ENCODE measurements around the gene RECQL5.

The RECQL5 gene

GRCh38 chr17:75685499-75685898 lies 18.5 kb upstream of the RECQL5 start:
- no peak for FAIRE-seq

GRCh38 chr17:75684924-75685323 lies 18.0 kb upstream of the RECQL5 start:
- no peak for FAIRE-seq

- FAIRE-seq: no peak
These were observed 17.3 kb upstream of the RECQL5 start for GRCh38 chr17:75684249-75684648.

GRCh38 chr17:75683583-75683982 lies 16.6 kb upstream of the RECQL5 start:
- no peak for FAIRE-seq

- no peak for FAIRE-seq
These were observed 14.3 kb upstream of the RECQL5 start for GRCh38 chr17:75681289-75681688.

GRCh38 chr17:75680431-75680830 lies 13.5 kb upstream of the RECQL5 start:
- no peak for FAIRE-seq

- no peak for FAIRE-seq
These were observed 12.8 kb upstream of the RECQL5 start for GRCh38 chr17:75679706-75680211.

GRCh38 chr17:75676461-75676860 lies 9.5 kb upstream of the RECQL5 start:
- no peak for FAIRE-seq

GRCh38 chr17:75673487-75673886 lies 6.5 kb upstream of the RECQL5 start:
- FAIRE-seq: no peak

GRCh38 chr17:75672011-75672410 lies 5.1 kb upstream of the RECQL5 start:
- no peak for FAIRE-seq

- FAIRE-seq: no peak
These were observed 3.9 kb upstream of the RECQL5 start for GRCh38 chr17:75670868-75671267.

- FAIRE-seq: no peak
These were observed 1.5 kb upstream of the RECQL5 start for GRCh38 chr17:75668489-75668888.

- FAIRE-seq: no peak
These were observed 871 bp upstream of the RECQL5 start for GRCh38 chr17:75667825-75668224.

GRCh38 chr17:75665981-75666380 lies 973 bp downstream of the RECQL5 start:
- no peak for FAIRE-seq

GRCh38 chr17:75664099-75664549 lies 2.8 kb downstream of the RECQL5 start:
- no peak for FAIRE-seq

- no peak for FAIRE-seq
These were observed 4.4 kb downstream of the RECQL5 start for GRCh38 chr17:75662511-75662910.

- no peak for FAIRE-seq
These were observed 5.4 kb downstream of the RECQL5 start for GRCh38 chr17:75661531-75661930.

GRCh38 chr17:75658237-75658636 lies 8.7 kb downstream of the RECQL5 start:
- FAIRE-seq: no peak

GRCh38 chr17:75654176-75654575 lies 12.8 kb downstream of the RECQL5 start:
- FAIRE-seq: no peak

- FAIRE-seq: no peak
These were observed 13.9 kb downstream of the RECQL5 start for GRCh38 chr17:75652934-75653549.

- FAIRE-seq: no peak
These were observed 14.6 kb downstream of the RECQL5 start for GRCh38 chr17:75652341-75652740.

GRCh38 chr17:75650874-75651273 lies 16.1 kb downstream of the RECQL5 start:
- FAIRE-seq: no peak

- no peak for FAIRE-seq
These were observed 17.3 kb downstream of the RECQL5 start for GRCh38 chr17:75649687-75650086.

GRCh38 chr17:75647921-75648320 lies 19.0 kb downstream of the RECQL5 start:
- FAIRE-seq: no peak

- FAIRE-seq: no peak
These were observed 19.9 kb downstream of the RECQL5 start for GRCh38 chr17:75647061-75647460.
